PFSK-1 (cell line): Measurements from ENCODE around the gene TMEM62.

Experiments used
- FOXP2 ChIP-seq: optimal IDR thresholded peaks from 2 replicates; pipeline ENCODE3; 2011; ENCODE audit warnings: borderline replicate concordance, control low read depth, inconsistent platforms; ENCODE audit not compliant: insufficient read depth; ENCODE audit errors: extremely low read length, extremely low read depth
- POLR2AphosphoS5 ChIP-seq: IDR thresholded peaks from 2 replicates; pipeline ENCODE4 v1.6.1; 2012; ENCODE audit warnings: low read depth, mild to moderate bottlenecking, control low read depth, low read length, moderate library complexity
- SIN3A ChIP-seq: IDR thresholded peaks from 2 replicates; pipeline ENCODE4 v1.6.1; 2012; ENCODE audit warnings: mild to moderate bottlenecking, low read length, moderate library complexity, borderline replicate concordance; ENCODE audit not compliant: insufficient read depth
- TAF1 ChIP-seq: IDR thresholded peaks from 2 replicates; pipeline ENCODE4 v1.6.1; 2012; ENCODE audit warnings: low read length, control low read depth, borderline replicate concordance; ENCODE audit not compliant: insufficient read depth
- TF ChIP-seq, protein P1 (sequence below), 2 experiments: IDR thresholded peaks; 2 replicates each; pipeline versions ENCODE4 v1.6.1 to v1.8.0; 2011 to 2012; ENCODE audit warnings: low read depth in 2 of 2, low read length in 2 of 2, control low read depth in 1 of 2, inconsistent platforms in 1 of 2, mild to moderate bottlenecking in 1 of 2, moderate library complexity in 1 of 2; ENCODE audit not compliant: insufficient read depth in 1 of 2

The TMEM62 gene

DNA sequence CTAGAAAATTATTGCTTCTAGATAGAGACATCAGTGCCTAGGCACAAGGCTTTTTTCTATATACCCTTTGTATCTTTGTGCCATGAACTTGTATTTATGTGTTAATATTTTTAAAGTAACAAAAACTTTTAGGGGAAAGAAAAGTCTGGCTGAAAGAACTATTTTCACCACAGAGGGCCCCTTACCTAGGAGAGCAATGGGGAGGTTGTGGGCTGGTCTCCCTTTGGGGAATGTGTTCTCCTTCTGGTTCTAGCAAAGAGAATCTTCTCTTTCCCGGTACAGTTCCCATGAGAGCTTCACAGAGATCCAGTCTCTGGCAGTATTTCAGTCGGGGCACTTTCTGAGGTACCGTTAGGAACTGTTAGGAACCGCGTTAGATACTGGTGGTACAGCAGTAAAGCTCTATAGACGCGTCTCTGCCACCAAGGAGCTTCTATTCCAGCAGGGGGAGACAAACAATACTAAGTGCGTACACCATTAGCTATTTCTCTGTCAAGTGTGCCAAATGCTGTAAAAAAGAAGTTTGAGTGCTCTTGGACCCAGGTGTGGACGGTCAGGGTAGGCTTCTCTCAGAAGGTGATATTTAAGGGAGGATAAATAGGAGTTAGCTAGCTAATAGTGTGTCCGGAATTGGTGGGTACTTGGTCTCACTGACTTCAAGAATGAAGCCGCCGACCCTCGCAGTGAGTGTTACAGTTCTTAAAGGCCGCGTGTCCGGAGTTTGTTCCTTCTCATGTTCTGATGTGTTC, 92.0 kb downstream of the TMEM62 start:
- TF ChIP-seq TAF1 (no peak), FOXP2 (no peak), SIN3A (no peak), POLR2AphosphoS5 (no peak)
- TF ChIP-seq, protein P1, sequence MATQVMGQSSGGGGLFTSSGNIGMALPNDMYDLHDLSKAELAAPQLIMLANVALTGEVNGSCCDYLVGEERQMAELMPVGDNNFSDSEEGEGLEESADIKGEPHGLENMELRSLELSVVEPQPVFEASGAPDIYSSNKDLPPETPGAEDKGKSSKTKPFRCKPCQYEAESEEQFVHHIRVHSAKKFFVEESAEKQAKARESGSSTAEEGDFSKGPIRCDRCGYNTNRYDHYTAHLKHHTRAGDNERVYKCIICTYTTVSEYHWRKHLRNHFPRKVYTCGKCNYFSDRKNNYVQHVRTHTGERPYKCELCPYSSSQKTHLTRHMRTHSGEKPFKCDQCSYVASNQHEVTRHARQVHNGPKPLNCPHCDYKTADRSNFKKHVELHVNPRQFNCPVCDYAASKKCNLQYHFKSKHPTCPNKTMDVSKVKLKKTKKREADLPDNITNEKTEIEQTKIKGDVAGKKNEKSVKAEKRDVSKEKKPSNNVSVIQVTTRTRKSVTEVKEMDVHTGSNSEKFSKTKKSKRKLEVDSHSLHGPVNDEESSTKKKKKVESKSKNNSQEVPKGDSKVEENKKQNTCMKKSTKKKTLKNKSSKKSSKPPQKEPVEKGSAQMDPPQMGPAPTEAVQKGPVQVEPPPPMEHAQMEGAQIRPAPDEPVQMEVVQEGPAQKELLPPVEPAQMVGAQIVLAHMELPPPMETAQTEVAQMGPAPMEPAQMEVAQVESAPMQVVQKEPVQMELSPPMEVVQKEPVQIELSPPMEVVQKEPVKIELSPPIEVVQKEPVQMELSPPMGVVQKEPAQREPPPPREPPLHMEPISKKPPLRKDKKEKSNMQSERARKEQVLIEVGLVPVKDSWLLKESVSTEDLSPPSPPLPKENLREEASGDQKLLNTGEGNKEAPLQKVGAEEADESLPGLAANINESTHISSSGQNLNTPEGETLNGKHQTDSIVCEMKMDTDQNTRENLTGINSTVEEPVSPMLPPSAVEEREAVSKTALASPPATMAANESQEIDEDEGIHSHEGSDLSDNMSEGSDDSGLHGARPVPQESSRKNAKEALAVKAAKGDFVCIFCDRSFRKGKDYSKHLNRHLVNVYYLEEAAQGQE (IDR thresholded peaks at IDR 0.05; ENCODE audit: insufficient read depth in 1 of 2, low read depth in 2 of 2, low read length in 2 of 2): no peak

DNA sequence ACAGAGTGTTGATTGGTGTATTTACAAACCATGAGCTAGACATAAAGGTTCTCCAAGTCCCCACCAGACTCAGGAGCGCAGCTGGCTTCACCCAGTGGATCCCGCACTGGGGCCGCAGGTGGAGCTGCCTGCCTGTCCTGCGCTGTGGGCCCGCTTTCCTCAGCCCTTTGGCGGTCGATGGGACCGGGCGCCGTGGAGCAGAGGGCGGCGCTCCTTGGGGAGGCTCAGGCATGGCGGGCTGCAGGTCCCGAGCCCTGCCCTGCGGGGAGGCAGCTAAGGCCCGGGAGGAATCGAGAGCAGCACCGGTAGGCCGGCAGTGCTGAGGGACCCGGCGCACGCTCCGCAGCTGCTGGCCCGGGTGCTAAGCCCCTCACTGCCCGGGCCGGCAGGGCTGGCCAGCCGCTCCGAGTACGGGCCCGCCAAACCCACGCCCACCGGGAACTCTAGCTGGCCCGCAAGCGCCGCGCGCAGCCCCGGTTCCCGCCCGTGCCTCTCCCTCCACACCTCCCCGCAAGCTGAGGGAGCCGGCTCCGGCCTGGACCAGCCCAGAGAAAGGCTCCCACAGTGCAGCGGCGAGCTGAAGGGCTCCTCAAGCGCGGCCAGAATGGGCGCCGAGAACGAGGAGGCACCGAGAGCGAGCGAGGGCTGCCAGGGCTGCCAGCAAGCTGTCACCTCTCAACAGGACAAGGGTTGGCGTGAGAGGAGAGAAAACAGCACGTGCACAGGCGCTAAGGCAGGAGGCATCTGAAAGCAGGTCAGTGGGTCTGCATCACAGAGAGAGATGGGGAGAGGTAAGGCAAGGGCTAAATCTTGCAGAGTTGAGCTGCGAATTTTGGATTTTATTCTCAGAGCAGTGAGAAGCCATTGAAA, 93.3 kb downstream of the TMEM62 start:
- TF ChIP-seq FOXP2 (no peak), SIN3A (no peak), POLR2AphosphoS5 (no peak), TAF1 (no peak)
- TF ChIP-seq, protein P1 (IDR thresholded peaks at IDR 0.05; ENCODE audit: insufficient read depth in 1 of 2, low read depth in 2 of 2, low read length in 2 of 2): no peak

DNA sequence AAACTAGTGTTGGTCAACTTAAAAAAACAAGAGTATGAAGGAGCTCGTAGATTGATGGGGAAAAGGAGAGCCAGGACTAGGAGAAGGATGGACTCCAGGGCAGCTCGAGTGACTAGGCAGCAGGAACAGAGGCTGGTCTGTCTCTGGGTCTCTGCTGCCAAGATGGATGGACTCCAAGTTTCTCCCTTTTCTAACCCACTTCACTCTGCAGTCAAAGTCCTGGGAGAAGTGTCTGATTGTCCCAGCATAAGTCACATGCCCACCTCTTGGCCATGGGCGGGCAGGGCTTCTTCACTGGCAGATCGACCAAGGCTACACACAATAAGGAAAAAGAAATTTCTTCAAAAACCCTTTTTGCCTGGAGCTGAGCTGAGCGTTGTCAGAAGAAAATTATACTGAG, 96.6 kb downstream of the TMEM62 start:
- TF ChIP-seq TAF1: no peak
- TF ChIP-seq POLR2AphosphoS5: no peak
- TF ChIP-seq, protein P1 (IDR thresholded peaks at IDR 0.05; ENCODE audit: insufficient read depth in 1 of 2, low read depth in 2 of 2, low read length in 2 of 2): no peak
- no peak for TF ChIP-seq SIN3A

DNA sequence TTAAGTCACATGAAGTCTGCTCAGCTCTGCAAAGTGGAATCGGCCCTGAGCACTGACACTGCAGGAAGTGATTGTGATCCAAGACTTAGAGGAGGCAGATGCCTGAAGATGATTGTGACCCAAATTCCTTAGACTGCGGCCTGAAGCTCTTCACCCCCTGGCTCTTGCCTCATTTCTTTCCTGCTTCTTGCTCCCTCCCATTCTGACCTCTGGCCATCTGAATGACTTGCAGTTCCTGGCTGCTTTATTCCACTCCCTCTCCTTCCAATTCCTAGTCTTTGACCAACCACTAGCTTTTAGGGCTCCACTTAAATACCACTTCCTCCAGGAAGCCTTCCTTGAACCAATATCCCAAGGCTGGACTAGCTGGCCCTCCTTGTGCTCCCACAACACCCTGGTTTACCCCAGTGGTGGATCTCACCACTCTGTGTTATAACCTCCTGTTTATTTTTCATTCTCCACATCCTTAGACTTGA, 97.3 kb downstream of the TMEM62 start:
- TF ChIP-seq POLR2AphosphoS5 (no peak), SIN3A (no peak), TAF1 (no peak), FOXP2 (no peak)
- TF ChIP-seq, protein P1 (IDR thresholded peaks at IDR 0.05; ENCODE audit: insufficient read depth in 1 of 2, low read depth in 2 of 2, low read length in 2 of 2): no peak
